ENCODE measurements around the gene TIAM2.

TIAM2 gene

GRCh38 chr6:155062866-155063341 lies 67.8 kb downstream of the TIAM2 start:
- Histone ChIP-seq H3K27me3 (replicated peaks; ENCODE audit: control insufficient read depth, insufficient read depth, low read length) (no peaks in the 10 kb centered on the region), H3K4me3 (replicated peaks; ENCODE audit: low read depth, low read length) (no peak overlapping the region), H3K36me3 (ENCODE audit: control insufficient read depth, insufficient read depth, low read length) (no peaks in the 10 kb centered on the region)
- no peak for DNase-seq (ENCODE audit: extremely low read depth, insufficient read length)
- TF ChIP-seq CTCF (IDR thresholded peaks at IDR 0.05; ENCODE audit: insufficient read depth, low read length, poor library complexity, severe bottlenecking), result no peak

- DNase-seq (ENCODE audit: extremely low read depth, insufficient read length), result no peak
- TF ChIP-seq CTCF (IDR thresholded peaks at IDR 0.05; ENCODE audit: insufficient read depth, low read length, poor library complexity, severe bottlenecking), result no peak
- no peaks in the 10 kb centered on the region for H3K36me3 ChIP-seq (ENCODE audit: control insufficient read depth, insufficient read depth, low read length)
- no peak overlapping the region for H3K4me3 ChIP-seq (replicated peaks; ENCODE audit: low read depth, low read length)
- H3K27me3 ChIP-seq (replicated peaks; ENCODE audit: control insufficient read depth, insufficient read depth, low read length), result no peaks in the 10 kb centered on the region
Observed at GRCh38 chr6:155064303-155064702, 69.2 kb downstream of the TIAM2 start.

GRCh38 chr6:155066361-155066760 lies 71.2 kb downstream of the TIAM2 start:
- no peak for TF ChIP-seq CTCF (IDR thresholded peaks at IDR 0.05; ENCODE audit: insufficient read depth, low read length, poor library complexity, severe bottlenecking)
- Histone ChIP-seq H3K4me3 (replicated peaks; ENCODE audit: low read depth, low read length) (no peak overlapping the region), H3K36me3 (ENCODE audit: control insufficient read depth, insufficient read depth, low read length) (no peaks in the 10 kb centered on the region), H3K27me3 (replicated peaks; ENCODE audit: control insufficient read depth, insufficient read depth, low read length) (no peaks in the 10 kb centered on the region)
- no peak for DNase-seq (ENCODE audit: extremely low read depth, insufficient read length)

- Histone ChIP-seq H3K36me3 (ENCODE audit: control insufficient read depth, insufficient read depth, low read length) (no peaks in the 10 kb centered on the region), H3K27me3 (replicated peaks; ENCODE audit: control insufficient read depth, insufficient read depth, low read length) (no peaks in the 10 kb centered on the region), H3K4me3 (replicated peaks; ENCODE audit: low read depth, low read length) (no peak overlapping the region)
- DNase-seq (ENCODE audit: extremely low read depth, insufficient read length), result no peak
- TF ChIP-seq CTCF (IDR thresholded peaks at IDR 0.05; ENCODE audit: insufficient read depth, low read length, poor library complexity, severe bottlenecking), result no peak
Observed at GRCh38 chr6:155066921-155067680, 72.0 kb downstream of the TIAM2 start.

GRCh38 chr6:155067956-155068615 lies 73.0 kb downstream of the TIAM2 start:
- no peaks in the 10 kb centered on the region for H3K27me3 ChIP-seq (replicated peaks; ENCODE audit: control insufficient read depth, insufficient read depth, low read length)
- no peaks in the 10 kb centered on the region for H3K36me3 ChIP-seq (ENCODE audit: control insufficient read depth, insufficient read depth, low read length)
- no peak for TF ChIP-seq CTCF (IDR thresholded peaks at IDR 0.05; ENCODE audit: insufficient read depth, low read length, poor library complexity, severe bottlenecking)
- no peak for DNase-seq (ENCODE audit: extremely low read depth, insufficient read length)
- H3K4me3 ChIP-seq (replicated peaks; ENCODE audit: low read depth, low read length), result no peak overlapping the region

Measured in GM06990 (cell line).